Cerebellar nuclear complex (tissue), 1 donor: Measurements from ENCODE around the gene MPST.
"Not testable (repeated sequence)": the region's sequence is repeated elsewhere in the genome, so short reads cannot be mapped to it uniquely, and the experiment has no call there.

ENCODE experiments used
- DNase-seq, 2 experiments: peaks; one replicate each; lab custom pipeline; 2025; lab: John Stamatoyannopoulos, UW

Gene MPST

DNA sequence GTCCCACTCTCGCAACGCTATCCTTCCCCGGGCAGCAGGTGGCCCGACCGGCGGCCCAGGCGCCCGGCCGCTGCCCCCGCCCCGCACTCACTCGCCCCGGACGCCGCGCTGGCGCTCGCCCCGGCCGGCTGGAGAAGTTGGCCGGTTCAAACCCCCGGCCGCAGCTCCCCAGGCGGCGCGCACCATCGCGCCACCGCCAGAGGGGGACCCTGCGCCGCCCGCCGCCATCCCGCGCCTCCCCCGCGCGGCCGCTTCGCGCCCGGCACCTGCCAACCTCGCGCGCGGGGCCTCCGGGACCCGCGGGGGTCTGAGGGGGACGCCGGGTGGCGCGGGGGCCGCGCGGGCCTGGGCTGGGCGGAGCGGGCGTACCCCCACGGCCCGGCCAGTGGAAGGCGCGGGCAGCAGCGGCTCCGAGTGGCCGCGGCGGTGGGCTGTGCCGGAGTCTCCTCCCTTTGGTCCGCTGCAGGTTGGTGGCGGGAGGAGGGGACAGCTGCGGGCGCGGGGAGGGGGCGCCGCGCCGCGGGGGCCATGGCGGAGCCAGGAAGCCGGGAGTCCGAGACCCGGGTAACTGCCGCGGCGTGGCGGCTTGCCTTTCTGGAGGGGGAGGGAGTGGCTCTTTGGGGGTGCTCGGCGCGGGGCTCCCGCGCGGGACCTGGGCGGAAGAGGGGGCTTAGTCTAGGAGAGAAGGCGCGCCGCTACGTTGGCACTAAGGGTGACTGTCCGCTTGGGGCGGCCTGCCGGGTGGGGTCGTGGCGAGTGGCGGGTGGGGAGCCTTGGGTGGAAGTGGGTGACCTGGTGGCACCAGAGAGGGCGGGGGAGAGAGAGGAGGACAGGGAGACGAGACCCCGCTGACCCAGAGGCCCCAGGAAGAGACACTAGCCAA lies at the start of gene MPST, which contains the start of gene TST:
TSS of gene MPST (plus strand) at position 434 of the 883 bp plus-strand sequence. CDS start at position 529, 95 bp downstream.
TSS of gene TST (minus strand) at position 139 of the 883 bp plus-strand sequence. CDS start 715 bp downstream, outside the sequence.
- DNase-seq, result no peak

GRCh38 chr22:36971341-36972125 lies 48.0 kb upstream of the MPST start:
- DNase-seq, result no peak

DNA sequence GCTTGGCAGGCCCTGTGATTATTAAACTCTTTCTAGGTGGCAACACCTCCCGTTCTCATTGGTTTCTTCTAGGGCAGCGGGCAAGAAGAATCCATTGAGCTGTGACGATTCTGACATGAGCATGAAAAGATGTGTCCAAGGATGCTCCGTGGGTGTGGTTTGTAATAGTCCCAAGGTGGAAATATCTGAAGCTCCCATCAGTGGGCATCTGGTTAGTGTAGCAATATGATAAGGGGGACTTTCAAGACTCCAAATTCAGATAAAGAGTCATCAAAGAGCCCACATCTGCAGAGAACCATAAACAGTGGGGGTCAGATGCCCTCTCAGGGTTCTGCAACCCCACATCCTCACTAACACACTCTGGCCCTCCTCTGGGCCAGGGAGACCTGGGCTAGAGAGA lies 42.9 kb upstream of the MPST start:
- no peak for DNase-seq

DNA sequence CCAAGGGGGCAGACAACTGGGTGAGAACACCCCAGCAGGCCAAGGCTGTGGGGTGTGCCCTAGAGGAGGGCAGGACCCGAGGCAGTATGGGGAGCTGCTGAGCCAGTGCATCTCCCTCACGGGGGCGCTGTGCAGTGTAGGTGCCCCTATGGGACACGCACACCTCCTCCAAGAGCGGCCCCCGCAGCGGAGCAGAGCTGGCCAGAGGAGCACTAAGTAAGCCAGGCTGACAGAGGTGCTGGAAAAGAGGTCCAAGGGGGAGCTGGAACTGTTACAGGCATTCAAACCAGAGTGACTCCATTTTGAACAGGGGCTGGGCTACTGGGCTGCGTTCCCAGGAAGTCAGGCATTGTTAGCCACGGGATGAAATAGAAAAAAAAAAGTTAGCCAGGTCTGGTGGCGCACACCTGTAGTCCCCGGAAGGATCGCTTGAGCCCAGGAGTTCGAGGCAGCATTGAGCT lies 42.1 kb upstream of the MPST start:
- no peak for DNase-seq

DNA sequence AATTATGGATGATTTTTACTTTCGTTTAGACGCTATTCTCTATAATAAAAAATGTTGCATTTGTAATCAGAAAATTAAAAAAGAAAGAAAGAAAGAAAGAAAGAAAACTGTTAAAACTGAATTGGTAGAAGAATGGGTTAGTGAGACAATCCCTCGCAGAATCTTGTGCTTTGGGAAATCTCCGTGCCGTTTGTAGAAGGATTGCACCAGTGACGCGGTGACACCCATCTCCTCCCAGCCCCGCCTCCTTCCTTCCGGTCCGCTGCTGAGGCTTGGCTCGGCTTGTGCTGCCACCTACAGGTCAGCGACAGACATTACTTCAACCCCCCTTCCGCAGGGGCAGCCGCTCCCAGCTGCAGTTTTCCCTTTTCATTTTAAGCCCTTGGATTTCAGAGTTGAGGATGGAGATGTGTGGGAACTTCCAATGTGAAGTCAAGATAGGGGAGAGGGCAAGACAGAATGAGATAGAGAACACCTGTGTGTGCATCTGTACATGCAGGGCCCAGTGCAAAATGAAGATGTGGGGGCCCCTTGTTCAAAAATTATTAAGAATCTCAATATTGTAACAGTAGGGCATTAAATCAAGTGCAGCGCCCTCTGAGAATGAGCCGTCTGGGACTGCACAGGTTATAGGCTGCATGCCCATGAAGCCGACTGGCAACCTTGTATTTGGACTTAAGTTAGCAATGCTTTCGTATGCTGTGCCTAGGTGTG lies 41.4 kb upstream of the MPST start:
- peak in 1 of 2 experiments; percentile 12 for DNase-seq

- no peak for DNase-seq
Measured at GRCh38 chr22:36979016-36979910, 40.3 kb upstream of the MPST start.

DNA sequence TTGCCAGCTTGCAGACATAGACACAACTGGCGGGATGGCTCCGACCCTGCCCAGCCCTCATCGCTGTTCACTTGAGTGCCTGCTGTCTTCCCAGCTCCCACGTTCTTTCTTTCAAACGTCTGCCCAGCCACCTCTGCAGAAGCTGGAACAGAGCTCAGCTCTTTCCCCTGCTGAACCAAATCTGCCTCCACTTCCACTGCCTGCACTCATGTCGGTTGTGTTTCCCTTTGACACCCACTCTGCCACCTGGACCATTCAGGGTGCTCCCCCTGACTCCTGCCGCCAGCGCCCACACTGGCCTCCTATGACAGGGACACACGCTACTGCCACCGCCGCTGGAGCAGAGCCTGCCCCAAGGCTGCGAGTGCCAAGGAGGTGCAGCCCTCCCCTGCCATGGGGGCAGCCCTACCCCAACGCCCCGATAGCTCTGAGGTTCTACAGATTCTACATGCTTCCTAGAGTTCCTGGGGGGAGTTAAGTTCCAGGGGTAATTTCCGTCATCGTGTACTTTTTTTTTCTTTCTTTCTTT lies 38.2 kb upstream of the MPST start:
- DNase-seq, result no peak

DNA sequence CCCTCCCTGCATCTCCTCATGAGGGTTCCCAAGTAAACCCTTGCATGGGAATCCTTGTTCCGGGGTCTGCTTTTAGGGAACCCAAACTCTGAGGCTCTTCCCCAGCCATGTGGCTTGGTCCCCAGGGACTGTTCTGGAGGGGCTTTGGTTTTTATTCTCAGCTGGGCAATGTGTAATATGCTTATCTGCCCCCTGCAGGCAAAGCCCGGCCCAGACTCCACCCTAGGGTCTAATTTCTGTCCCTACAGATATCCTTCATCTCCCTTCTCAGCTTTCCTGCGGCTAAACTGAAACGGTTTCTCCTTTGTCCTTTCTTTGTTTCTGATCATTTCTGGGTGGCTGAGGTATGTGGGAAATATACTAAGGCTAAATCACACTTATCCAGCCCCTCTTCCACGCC lies 37.4 kb upstream of the MPST start:
- no peak for DNase-seq

- no peak for DNase-seq
Measured at GRCh38 chr22:36985211-36985889, 34.2 kb upstream of the MPST start.

GRCh38 chr22:36986242-36986821 lies 33.2 kb upstream of the MPST start:
- no peak for DNase-seq

DNA sequence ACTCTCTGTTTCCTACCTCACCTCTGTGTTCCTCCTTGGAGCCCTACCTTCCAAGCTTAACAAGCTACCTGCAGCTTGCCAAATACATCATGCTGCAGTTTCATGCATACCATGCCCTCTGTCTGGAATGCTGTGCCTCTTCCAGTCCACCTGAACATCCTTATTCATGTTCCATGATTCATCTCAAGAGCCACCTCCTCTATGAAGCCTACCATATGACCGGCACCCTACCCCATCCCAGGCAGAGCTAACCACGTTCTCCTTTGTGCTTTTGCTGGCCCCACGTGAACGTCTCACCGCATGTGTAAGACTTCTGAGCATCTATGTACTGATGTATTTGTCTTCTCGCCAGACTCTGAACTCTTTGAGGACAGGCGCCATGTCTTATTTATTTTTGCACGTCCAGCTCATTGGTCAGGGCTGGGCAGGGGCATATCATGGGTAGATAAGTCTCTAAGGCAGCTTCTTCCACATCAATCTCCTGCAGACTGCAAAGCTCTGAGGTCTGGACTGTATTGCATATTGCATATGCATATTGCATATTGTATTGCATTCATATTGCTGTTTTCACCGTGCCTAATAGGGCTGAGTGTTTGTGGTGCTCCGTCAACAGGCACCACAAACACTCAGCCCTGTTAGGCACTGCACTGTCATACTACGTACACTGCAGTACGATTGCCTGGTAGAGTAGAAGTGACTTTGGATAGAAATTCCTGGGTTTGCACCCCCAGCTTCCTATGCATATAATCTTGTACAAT lies 31.3 kb upstream of the MPST start:
- DNase-seq, result no peak

GRCh38 chr22:36989012-36989411 lies 30.5 kb upstream of the MPST start:
- not testable (repeated sequence) for DNase-seq

DNA sequence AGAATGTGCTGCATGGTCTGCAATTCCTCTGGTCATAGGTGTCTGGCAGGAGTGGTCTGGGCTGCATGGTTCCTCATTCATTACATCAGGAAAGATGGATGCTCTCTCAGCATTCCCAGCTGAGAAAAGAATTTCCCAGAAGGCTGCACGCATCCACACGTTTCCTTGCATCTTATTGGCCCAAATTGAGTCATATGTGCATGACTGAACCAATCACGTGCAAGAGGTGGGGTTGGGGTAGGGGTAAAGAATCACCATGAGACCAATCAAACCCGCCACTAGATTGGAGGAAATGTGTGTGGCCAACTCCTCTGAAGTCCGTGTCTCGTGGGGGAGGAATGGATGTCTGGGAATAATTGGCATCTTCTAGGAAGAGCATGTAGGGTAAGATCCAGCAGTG lies 29.1 kb upstream of the MPST start:
- DNase-seq, result no peak

DNA sequence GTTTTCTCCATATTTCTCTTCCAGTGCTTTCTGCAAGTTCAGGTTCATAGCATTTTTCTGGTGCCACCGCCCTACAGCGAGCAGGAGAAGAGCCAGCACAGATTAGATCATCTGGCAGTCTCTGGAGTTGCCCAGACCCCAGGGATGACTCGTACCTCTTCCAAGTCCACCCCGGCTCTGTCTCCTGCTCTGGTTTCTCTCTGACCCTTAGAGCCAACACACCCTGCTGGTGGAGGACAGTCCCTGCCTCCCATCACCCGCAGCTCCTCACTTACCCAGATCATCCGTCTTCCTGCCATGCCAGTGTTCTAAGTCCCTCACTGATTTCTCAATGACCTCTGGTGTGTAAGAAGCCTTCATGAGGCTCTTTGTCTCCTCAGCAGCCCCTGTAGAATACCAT lies 28.3 kb upstream of the MPST start:
- no peak for DNase-seq

- no peak for DNase-seq
Measured at GRCh38 chr22:36997746-36998145, 21.8 kb upstream of the MPST start.

DNA sequence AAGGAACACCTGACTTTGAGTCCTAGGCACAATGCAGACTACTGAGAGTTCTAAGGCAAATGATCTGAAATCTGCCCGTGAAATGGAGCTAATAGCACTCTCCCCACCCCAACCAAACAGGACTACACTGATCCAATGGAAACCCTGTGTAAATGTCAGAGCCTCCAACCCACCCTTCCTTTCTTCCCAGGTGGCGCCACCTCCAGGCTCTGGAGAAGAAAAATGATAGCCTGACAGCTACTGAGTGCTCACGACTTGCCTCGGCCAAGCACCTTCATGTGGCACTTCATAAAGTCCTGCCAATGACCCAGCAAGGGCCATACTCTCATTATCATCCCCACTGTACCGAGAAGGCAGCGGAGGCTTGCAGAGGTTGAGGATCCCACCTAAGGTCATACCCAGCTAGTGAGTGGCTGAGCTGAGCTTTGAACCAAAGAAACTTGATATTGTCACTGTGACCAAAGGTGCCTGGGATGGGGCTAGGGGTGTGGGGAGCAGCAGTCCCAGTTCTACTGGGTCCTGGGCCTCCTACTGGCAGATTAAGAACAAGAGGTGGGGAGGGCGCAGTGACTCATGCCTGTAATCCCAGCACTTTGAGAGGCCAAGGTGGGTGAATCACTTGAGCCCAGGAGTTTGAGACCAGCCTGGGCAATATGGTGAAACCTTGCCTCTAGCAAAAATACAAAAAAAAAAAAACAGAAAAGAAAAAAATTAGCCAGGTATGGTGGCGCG lies 20.8 kb upstream of the MPST start:
- no peak for DNase-seq

DNA sequence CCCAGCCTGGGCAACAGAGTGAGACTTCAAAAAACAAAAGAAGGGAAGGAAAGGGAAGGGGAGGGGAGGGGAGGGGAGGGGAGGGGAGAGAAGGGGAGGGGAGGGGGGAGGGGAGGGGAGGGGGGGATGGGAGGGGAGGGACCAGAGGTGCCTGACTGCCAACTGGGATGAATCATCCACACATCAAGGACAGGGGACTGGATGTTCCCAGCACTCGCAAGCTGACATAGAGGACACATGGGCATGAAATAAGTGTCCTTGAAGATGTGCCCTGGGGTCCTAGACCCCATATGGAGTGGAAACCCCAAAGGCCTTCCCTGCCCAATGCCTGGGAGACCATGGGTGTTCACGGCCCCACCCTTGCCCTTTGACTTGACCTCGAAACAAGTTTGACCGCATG lies 20.1 kb upstream of the MPST start:
- DNase-seq, result no peak
